ENCODE measurements around the gene DNAJC27.

GRCh38 chr2:25002066-25002465 lies 30.3 kb upstream of the DNAJC27 start:
- no peak for TF ChIP-seq CTCF (IDR thresholded peaks at IDR 0.05)
- no peak for TF ChIP-seq MLX (CRISPR knock-in tag; IDR thresholded peaks at IDR 0.05)

All from WTC11 (cell line).